ELF-1 (cell line): ENCODE results near the gene PCDH8.

ENCODE experiments used
- DNase-seq: peaks from one replicate; pipeline ENCODE4 v3.0.0-alpha.2; 2016; ENCODE audit warnings: low read depth, low spot score

PCDH8 gene

DNA sequence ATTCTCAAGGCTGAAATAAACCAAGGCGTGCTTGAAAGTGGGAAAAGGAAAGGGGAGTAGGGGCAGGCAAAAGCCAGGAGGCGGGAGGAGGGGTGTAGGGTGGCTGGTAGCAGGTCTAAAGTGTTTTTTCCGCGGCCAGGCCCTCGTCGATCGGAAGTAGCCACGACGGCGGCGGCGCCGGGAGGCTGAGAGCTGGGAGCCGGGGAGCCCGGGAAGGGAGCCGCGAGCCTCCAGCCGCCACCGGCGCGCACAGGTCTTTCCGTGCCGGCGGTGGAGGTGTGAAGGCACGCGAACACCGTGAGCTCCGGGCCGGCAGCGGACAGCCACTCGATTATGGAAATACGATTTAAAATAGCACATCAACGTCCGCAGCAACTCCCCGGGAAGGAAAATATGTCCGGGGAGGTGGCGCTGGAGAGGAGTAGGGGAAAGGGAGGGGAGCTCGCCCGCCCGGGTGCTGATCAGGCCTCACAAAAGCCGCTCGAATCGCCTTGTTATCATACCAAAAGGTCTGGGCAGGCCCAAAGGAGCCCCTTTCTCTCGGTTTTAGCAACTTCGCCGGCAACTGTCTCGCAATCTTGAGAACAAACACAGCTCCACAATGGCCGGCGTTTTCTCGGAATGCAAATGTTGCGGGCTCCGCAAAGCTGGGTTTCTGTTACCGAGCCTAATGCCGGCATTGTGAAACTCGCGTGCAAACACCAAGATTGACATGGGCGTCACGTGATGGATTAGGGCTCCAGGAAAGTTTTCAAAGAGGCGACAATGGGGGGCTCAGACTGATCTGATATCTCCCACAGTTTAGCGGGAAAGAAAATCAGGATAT, 2.9 kb upstream of the PCDH8 start:
- DNase-seq = peak; percentile 87

DNA sequence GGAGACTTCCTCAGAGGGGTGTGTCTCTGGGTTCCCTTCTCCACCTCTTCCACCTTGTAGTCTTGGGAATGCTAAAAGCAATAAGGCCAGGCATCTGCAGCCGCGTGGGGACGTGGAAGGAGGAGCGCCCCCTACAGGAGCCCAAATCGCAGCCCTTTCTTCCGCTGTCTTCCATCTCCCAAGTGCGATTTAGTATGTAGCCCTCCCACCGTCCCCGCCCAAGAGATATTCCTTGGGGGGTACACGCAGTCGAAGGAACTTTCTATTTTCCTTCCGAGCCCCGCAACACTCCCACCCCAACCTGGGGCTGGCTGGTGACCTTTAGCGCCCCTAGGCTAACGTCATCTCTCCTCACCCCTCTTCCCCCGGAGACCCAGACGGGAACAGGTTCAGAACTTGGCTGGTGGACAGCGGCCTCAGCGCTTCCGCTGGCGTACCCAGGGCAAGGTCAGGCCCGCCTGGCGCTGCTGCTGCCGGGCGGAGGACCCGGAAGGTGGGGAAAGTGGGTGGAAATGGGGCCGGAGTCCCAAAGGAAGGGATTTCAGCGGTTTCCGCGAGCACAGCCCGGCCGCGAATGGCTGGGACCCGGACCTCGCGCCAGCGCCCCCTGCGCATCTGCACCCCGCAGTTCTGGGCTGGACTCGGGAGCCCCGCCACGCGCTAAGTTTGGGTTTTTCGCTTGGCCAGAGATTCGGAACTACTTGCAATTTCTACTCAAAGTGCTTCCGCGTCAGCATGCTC, 2.1 kb upstream of the PCDH8 start:
- DNase-seq = peak; percentile 93

DNA sequence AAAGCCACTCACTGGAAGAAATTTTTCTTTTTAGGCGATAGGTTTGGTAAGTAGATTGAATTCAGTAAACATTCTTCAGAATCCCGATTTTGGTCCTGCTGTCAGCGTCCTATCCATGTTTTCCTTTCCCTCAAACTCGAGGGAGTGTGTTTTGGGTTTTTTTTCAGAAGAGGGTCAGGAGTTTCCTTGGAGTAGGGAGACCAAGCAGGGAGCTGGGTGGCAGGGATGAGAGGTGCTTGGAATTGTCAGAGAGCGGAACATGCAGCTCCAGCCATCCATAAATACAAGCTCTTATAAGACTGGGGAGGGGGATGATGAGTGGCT, 1.6 kb upstream of the PCDH8 start:
- DNase-seq = no peak

DNA sequence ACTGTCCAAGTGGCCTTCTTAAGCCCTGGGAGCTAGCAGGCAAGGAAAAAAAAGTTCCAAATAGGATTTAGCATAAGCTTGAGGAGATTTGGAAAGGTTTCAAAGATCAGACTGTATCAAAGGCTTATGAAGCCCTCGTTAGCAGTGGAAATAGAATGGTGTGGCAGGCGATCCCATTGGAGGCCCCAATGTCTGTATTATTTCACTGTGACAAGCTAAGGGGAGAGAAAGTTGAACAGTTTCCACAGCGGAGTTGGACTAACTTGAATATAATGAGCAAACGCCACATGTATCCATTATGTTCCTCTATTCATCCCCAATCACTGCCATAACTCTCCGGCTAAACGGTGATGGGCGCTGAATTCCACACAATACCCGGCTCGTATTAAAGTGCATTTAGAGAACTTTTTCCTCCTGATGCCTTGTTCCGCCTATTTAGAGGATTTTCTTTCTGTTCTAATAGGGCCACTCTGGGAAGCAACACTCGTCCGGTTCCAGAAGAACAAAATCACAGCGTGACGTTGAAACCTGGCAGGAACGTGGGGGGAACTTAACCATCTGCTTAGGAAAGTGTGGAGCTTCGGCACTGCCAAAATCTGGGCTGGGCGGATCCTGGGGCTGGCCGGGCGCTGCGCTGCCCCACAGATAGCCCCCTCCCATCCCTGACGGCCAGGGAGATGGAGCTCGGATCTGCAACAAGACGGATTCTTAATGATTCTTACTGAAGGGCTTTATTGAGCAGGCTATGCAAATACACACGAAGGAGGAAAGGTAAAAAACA, 1.0 kb upstream of the PCDH8 start:
- peak; percentile 51 for DNase-seq

DNA sequence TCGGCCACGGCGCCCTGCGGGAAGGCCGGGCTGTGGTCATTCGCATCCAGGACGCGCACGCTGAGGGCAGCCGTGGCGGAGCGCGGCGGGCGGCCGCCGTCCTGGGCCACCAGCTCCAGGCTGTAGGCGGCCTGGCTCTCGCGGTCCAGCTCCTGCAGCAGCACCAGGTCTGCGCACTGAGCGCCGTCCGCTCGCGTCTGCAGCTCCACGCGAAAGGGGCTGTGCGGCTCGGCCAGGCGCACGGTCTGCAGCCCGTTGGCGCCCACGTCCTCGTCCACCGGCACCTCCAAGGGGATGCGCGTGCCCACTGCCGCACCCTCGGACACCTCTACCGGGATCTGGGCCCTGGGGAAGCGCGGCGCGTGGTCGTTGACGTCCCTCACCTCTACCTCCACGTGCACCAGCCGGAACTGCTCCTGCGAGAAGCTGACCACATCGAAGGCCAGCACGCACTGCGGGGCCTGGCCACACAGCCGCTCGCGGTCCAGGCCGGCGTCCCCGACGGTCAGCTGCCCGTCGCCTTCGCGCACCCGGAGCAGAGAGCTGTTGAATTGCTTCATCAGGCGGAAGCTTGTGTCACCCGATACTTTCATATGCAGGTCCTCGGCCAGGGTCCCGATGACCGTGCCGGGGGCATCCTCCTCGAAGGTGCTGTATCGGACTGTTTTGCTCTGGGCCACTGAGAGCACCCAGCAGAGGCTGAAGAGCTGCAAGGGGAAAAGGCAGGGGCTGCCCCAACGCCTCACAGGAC, 583 bp downstream of the PCDH8 start:
- peak; percentile 43 for DNase-seq

DNA sequence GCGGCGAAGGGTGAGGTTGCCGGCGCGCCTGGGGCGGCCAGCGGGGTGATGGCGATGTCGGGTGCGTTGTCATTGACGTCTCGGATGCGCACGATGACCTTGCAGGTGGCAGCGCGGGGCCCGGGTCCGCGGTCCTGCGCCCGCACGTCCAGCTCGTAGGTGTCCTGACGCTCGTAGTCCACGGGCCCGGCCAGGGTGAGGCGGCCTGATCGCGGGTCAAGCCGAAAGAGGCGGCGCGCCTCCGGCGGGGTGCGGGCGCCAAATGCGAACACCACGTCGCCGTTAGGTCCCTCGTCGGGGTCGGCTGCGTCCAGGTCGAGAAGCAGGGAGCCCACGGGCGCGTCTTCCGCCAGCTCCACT, 1.1 kb downstream of the PCDH8 start:
- DNase-seq = no peak

DNA sequence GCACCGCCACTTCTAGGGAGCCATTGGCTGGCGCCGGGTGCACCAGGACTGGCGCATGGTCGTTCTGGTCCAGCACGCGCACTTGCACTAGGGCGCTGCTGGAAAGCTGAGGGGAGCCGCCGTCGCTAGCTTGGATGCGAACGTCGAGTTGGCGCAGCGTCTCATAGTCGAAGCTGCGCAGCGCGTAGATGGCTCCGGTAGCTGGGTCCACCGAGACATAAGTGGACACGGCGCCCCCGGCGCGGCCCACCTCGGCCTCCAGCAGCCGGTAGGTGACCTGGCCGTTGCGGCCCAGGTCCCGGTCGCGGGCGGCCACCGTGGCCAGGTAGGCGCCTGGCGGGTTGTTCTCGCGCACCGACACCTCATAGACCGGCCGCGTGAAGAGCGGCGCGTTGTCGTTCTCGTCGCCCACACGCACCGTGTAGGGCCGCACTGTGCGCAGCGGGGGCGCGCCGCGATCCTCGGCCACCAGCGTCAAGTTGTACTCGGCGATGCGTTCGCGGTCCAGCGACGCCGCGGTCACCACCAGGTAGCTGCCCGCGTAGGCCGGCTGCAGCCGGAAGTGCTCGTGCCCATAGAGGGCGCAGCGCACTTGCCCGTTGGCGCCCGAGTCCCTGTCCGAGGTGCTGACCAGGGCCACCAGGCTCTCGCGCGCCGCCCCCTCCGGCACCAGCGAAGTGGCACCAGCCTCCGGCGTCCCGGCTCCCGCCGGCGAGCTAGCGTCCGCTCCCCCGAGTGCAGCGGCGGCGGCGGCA, 1.7 kb downstream of the PCDH8 start:
- DNase-seq = peak; percentile 88

DNA sequence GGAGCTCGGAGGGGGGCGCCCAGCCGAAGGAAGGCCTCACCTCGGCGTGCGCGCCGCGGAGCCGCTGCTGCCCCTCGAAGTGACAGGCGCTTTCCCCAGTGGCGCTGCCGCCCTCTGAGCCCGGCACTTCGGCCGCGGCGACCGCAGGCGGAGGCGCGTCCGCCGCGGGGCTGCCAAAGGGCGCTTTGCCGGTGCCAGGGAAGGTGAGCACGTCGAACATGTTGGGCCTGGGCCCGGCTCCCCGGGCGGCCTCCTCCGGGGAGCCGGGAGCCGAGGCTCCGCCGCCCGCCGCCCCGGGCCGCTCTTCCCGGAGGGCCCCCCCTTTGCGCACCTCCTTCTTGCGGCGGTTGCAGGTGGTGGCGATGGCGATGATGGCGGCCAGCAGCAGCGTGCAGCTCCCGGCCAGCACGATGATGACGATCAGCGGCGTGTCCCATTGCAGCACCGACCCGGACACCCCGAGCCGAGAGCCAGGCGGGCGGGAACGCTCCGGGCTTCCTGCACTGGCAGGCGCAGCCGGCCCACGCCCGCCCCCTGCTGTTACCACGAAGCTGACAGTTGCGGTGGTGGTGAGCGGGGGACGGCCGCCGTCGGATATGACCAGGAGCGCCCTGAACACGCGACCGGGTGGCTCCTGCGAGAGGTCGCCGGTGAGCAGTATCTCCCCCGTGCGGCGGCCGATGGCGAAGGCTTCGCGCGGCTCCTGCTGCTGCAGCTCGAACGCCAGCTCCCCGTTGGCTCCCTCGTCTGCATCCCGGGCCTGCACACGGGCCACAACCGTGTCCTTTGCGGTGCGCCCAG, 2.5 kb downstream of the PCDH8 start:
- DNase-seq = peak; percentile 92

DNA sequence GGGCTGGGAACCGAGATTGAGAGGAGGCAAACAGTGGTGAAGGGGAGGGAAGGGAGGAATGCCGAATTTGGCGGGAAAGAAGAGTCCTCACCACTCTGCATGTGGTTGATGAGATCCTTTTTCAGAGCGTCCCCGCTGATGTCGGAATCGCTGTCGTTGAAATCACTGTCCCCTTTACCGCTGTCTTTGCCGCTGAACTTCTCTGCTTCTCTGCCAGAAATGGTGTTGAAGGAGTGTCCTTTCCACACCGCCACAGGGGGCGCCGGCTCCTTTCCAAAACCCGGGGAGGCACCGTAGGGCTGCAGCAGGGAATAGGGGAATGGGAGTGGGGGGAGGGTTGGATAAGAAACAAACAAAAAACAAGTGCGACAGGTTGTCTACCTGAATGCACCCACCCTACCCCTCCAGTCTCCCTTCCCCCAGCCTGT, 3.1 kb downstream of the PCDH8 start:
- peak; percentile 78 for DNase-seq

DNA sequence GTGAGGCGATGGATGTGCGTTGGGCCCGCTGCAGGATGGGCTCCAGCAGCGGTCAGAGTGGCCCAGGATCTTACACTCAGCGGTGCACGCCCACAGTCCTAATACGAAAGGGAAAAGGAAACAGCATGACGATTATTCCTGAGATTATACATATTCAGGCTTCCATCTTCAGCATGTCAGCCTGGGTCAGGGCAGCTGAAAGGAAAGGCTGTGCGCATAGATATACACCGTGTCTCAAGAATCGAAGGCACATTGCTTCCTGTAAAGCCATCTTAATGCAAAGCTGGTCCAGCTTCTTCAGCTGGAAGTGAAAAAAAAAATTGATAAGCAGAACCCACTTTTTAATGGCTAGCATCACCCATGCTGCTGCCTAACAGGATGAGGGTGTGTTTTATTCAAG, 3.6 kb downstream of the PCDH8 start:
- DNase-seq = no peak

DNA sequence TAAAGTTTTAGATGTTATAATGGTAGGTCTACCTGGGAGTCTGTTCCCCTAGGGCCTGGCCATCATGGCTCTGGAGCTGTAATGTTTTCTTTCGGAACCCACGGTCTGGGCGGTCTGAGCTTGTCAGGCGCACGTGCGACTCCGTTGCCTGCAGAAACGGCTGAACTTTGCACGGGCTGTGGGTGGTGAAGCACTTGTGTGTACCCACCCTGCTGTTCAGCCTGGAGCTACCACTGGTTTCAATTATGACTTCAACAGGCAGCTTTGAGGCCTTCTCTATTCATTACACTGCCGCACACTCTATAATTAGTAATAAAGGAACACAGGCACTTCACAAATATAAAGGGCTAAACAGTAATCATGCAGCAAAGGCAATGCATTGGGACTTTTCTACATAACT, 6.0 kb downstream of the PCDH8 start:
- no peak for DNase-seq

DNA sequence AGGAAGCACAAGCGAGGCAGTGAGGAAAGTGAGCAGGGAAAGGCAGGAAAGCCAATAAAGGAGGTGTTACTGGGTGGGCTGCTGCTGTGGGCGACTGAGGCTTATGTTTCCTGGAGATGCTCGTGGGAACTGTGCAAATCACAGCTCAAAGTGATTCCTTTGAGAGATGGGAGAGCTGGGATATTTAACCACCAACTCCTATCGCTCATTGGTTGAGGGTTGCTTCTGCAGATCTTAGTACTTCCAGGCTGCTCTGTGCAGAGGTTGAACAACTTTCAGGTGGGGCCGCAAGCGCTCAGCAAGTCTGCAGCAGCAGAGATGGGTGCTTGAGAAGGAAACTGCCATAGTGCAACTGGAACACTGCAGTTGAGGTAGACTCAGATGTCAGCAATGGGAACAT, 8.4 kb downstream of the PCDH8 start:
- no peak for DNase-seq

DNA sequence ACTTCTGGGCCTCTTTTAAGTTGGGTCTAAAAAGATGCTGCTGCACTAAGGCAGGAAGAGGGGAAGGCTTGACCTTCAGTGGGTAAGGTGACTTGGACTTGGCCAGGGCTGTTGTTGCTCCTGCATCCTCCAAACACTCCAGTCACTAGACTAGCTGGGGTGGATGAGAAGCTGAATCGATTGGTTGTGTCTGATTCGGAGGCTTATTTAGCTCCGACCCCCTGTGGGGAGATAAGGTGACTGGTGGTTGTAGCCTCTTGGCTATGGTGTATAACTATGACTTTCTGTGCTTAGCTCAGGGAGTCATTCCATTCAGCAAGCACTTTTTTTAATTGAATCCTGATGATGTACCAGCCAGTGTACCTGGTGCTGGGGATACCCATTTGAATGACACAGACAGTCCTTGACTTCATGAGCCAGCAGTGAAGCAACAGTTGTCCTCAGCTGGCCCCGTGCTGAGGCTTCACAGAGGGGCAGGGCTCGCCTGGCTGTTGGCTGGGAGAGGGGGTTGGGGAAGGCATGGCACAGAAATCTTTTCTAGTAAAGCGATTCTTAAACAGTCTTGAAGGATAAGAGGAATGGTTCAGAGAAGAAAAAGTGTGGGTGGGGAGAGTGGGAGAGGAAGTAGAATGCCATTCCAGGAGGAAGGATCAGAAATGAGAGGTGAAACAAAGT, 9.9 kb downstream of the PCDH8 start:
- peak; percentile 42 for DNase-seq

DNA sequence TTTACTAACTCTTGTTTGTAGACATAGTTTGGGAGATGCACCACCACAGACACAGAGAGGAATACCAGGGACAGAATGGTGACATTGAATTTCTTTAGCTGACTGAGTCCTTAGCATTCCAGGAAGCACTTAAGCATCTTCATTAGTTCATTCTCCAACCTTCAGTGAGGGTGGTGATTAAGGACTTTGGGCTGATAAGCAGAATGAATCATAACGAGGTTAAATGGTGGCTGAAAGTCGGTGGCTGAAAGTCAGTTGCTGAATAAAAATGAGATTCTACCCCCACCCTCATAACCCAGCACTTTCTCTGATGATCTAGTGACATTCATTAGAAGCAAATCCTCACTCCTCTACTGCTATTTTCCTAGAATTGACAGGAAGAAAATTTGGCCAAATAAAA, 10.6 kb downstream of the PCDH8 start:
- DNase-seq = no peak

DNA sequence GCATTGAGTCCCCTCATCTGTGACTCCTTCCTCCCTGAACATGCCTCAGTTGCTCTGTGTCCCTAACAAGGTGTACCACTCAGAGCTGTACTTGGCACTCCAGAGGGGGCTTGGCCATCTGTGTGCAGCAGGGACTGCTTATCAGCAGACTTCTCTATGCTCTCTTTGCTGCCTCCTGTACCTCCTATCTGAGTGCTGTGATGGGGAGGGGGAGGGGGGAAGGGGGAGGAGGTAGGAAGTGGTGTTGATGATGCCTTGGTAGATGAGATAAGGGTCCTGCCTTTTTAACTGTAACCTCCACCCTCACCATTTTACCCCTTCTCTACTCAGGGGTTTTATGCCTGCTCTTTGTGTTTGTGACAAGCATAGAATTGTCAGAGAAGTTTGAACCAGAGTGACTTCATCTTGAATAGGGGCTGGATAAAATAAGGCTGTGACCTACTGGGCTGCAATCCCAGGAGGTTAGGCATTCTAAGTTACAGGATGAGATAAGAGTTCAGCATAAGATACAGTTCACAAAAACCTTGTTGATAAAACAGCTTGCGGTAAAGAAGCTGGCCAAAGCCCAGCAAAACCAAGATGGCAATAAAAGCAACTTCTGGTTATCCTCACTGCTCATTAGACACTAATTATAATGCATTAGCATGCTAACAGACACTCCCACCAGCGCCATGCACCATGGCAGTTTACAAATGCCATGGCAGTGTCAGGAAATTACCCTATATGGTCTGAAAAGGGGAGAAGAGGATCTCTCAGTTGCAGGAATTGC, 13.2 kb downstream of the PCDH8 start:
- no peak for DNase-seq

DNA sequence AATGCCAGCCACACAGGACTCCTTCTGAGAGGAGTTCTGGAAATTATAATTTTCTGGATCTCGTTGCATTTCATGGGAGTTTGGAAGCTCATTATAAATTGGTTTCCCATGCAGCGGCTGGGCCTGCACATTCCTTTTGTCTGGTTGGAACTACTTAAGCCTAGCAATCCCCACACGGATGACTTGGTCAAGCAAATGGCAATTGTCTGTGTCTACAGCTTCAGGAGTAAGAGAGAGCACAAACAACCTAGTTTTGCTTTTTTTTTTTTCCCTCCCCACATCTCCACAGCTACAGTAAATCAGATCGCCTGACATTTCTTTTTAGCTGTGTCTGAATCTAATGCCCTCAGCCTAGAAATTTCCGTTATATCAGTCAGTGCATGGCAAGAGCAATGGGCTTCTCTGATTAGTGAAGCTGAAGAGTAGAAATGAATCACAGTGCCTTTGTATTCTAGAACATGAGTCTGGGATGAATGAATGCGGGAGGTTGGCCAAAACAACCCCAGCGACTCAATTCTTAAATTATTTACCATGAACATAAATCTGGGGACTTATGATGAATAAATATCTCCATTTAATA, 15.1 kb downstream of the PCDH8 start:
- DNase-seq = no peak

DNA sequence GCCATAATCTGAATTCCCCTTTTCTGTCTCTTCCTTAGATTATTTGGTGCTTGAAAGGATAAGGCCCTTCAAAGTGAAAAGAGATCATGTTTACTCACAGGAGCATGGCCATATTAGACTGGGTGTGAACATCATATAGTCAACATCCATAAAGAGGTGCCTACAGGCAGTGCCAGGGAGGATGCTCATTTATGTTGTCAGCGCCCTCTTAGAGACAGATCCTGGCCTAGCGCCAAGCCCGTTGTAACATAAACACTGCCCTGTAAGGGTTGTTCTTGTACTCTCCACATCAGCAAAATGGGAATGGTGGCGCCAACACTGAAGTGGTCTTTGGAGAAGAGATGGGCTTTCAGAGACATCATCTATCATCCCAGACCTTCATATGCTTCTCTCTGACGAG, 16.1 kb downstream of the PCDH8 start:
- no peak for DNase-seq

DNA sequence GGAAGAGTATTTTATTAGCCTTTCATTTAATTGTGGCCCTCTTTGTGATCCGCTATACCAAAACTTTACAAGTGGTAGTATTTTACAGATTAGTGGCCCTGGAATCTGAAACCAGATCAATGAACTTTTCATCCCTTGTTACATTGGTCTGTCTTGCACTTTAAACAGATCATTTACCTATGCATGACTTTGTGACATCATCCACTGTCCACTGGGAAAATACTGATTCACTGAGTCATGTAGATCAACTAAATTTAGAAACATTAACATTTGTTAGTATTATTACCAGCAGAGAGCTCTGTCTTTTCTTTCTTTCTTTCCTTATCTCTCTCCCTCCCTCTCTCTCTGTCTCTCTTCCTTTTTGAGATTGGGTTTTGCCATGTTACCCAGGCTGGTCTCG, 17.5 kb downstream of the PCDH8 start:
- no peak for DNase-seq

DNA sequence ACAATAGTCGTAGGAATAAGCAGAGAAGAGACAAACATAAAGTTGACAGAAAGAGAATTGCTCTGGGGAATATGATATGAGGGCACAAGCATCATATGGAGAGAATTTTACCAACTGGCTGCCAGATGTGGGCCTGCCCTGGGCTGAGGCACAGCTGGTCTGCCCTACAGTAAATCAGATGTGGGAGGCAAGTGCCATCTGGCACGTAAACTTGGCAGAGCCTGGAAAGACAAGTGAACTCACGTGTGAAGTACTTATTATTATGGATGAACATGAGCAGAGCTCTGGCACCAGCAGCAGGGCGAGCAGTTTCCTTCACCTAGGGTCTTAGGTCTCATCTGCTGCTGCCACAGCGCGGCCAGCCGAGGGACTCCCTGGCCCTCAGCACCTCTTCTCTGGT, 20.6 kb downstream of the PCDH8 start:
- no peak for DNase-seq
